ENCODE data around the gene ASMTL. TPM values are rescaled to one million over a fixed set of nuclear protein-coding genes. Genes with fewer than 3 reads are reported as not detected.
"Not testable (repeated sequence)": the region's sequence is repeated elsewhere in the genome, so short reads cannot be mapped to it uniquely, and the experiment has no call there.

Gene ASMTL, protein sequence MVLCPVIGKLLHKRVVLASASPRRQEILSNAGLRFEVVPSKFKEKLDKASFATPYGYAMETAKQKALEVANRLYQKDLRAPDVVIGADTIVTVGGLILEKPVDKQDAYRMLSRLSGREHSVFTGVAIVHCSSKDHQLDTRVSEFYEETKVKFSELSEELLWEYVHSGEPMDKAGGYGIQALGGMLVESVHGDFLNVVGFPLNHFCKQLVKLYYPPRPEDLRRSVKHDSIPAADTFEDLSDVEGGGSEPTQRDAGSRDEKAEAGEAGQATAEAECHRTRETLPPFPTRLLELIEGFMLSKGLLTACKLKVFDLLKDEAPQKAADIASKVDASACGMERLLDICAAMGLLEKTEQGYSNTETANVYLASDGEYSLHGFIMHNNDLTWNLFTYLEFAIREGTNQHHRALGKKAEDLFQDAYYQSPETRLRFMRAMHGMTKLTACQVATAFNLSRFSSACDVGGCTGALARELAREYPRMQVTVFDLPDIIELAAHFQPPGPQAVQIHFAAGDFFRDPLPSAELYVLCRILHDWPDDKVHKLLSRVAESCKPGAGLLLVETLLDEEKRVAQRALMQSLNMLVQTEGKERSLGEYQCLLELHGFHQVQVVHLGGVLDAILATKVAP
- 10 to 100 TPM; 35.1 to 51.5 (median 41.8) TPM for polyA plus RNA-seq (ENCODE audit: insufficient read length in 4 of 4)

DNA sequence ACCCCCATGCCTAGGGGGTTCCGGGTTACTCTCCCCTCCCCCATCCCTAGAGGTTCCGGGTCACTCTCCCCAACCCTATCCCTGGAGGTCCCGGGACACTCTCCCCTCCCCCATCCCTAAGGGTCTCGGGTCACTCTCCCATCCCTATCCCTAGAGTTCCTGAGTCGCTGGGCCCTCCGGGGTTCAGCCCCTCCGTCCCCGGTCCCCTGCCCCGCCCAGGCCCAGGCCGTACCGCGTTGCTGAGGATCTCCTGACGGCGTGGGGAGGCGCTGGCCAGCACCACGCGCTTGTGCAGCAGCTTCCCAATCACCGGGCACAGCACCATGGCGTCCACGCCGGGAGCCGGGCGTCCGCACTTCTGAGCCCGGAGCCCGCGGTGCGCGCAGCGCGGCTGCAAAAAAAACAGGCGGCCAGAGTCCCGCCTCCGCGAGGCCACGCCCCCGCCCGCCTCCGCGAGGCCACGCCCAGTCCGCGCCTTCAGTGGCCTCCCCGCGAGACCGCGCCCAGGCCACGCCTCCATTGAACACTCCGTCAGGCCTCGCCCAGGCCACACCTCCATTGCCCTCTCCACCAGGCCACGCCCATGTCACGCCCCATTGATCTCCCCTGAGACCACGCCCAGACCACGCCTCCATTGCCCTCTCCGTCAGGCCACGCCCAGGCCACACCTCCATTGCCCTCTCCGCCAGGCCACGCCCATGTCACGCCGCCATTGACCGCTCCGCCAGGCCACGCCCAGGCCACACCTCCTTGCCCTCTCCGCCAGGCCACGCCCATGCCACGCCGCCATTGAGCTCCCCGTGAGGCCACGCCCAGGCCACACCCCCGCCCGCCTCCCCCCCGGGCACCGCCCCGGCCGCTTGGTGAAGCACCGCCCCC, at the start of gene ASMTL:
Gene ASMTL (minus strand): TSS at position 394 of the 879 bp plus-strand sequence. CDS start 69 bp downstream, at position 325.
- peak; percentile 96 to 100 (median 97) for DNase-seq (ENCODE audit: low read depth in 4 of 4, low spot score in 3 of 4)

DNA sequence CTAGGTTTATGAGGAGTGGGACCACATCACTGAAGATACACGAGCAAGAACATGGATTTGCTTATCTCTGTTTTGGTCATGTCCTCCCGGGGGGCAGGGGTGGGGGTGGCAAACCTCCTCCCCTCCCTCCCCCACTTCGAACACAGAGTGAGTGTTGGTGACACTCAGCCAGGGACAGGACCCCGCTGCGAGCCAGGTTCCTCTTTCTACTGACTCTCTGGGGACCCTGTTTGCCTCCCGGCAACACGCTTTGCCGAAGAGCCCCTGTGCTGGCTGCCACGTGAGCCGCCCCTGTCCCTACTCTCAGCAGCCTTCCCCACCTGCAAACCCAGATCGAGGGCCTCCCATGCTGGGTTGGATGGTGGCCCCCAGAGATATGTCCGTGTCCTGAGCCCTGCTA, 49.5 kb upstream of the ASMTL start:
- DNase-seq (ENCODE audit: low read depth in 4 of 4, low spot score in 3 of 4): no peak

DNA sequence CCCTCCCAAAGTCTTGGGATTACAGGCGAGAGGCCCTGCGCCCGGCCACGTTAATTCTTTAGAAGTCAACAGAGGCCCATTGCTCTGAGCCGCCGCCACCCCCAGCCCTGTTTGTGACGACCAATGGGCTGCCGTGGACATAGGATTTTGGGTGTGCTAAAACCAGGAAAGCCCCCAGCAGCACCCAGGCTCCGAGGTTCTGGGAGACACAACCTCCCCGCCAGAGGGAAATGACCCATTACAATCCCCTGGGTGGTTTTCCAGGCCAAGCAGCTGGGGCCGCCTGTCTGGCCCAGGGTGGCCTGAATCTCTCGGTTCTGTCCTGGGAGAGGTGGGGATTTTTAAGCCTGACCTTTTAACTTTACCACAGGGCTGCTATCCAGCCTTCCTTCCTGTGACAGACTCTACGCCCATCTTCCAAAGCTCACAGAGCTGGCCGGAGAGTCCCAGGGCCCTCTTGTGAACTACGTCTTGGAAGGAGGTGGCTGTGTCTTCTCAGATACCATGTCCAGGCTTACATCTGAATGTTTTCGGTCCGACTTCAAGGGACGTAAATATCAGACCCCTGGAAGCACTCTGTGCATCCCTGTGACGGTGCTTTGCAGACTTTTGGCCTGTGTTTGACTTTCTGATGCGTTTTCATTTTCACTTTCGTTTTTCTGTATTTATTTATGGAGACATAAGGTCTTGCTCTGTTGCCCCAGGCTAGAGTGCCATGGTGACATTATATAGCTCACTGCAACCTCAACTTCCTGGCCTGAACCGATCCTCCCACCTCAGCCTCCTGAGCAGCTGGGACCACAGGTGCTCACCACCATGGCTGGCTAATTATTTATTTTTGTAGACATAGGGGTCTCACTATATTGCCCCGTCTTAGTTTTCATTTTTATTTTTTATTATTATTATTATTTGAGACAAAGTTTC, 48.3 kb upstream of the ASMTL start:
- DNase-seq (ENCODE audit: low read depth in 4 of 4, low spot score in 3 of 4): no peak

DNA sequence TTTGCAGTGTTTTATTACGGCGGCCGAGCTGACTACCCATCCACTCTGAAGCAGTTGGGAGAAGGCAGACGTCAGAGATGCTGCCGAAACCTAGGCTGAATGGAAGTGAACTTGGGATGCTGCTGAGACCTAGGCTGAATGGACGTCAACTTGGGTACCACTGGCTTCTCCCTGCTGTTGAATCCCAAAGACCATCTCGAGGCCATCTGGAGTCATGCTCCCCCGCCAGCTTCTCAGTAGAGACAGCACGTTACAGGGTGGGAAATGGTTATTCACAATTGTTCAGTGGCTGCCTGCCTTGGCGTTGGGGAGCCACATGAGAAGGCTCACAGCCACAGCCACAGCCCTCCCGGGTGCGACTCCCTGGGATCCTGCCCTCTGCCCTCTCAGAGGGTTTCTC, 43.4 kb upstream of the ASMTL start:
- DNase-seq (ENCODE audit: low read depth in 4 of 4, low spot score in 3 of 4): no peak

DNA sequence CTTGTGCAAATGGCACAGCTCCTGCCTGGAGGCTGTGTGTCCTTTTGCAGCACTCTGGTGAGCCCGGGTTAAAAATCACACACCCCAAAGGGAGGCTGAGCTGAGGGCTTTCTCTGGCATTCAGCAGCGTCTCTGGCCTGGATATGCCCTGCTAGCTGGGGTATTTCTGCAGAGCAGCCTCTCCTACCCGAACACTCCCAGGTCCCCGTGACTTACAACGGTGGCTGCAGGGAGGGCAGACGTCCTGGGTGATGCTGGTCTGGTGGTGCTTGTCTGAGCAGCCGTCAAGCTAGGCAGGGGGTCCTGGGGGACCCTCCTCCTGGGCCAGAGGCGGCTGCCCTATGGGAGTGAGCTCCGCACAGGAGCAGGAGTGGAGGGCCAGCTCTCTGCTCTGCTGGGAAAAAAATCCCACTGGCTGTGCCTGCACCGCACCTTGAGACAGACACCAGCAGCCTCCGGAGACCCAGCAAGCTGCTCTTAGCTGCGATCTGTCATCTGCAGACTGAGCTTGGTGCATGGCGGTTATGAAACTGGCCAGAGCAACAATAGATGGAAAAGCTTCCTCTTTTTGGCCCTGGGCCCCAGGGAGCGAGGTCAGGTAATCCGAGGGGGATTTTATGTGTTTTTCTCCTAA, 41.3 kb upstream of the ASMTL start:
- DNase-seq (ENCODE audit: low read depth in 4 of 4, low spot score in 3 of 4): no peak

DNA sequence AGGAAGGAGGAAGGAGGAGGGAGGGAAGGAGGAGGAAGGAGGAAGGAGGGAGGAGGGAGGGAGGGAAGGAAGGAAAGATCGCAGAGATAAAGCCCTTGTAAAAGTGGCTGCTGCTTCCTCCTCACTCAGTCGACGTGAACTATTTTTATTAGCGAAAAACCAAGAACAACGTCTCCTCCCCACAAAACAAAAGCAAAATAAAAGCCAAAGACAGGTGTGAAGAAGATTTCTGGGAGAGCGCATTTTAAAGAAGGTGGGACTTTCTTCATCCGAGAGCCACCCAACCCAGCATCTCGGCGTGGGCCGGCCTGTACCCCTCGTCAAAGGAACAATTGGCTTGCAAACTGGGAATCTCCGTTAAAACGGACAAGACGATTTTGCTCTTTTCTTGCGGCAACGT, 40.7 kb upstream of the ASMTL start:
- DNase-seq (ENCODE audit: low read depth in 4 of 4, low spot score in 3 of 4): no peak

DNA sequence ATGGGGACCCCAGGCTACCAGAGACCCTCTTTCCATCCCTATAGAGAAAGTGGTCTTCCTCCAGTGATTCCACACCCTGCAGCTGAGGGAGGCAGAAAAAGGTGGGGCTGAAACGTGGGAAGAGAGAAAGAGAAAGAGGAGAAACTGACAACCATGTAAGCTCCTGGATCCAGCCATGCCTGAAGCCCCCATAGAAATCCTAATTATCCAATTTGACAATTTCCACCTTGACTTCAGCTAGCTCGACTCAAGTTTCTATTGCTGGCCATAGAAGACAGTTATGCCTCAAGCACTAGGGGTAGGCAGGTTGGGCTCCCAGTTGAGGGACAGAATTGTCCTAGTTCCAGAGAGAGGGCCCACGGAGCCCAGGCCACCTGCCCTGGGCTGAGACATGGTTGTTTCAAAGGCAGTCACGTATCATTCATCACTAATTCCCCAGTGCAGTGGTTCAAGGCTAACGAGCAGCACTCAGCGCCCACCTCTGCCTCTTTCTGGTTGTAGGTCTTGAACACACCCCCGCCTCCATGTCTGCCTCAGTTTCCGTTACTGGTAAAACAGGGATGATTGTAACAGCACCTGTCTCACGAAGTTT, 39.8 kb upstream of the ASMTL start:
- no peak for DNase-seq (ENCODE audit: low read depth in 4 of 4, low spot score in 3 of 4)

DNA sequence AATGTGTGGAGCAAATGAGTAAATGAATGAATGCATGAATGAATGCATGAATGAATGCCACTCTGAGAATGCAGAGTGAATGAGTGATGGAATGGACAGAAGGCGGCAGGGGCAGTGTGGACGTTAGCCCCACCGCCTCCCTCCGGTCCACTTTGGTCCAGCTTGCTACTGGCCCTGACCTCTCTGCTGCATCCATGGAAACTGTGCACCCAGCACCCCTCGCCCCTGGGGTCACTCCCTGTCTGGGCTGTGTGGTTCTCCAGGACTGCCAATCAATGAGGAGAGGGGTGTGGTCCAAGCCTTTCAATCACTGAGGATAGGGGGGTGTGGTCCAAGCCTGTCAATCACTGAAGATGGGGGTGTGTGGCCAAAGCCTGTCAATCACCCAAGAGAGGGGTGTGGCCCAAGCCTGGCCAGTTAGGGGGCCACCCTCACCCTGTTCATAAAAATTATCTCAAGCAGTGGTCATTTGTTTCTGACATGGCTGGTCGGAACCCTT, 39.2 kb upstream of the ASMTL start:
- no peak for DNase-seq (ENCODE audit: low read depth in 4 of 4, low spot score in 3 of 4)

DNA sequence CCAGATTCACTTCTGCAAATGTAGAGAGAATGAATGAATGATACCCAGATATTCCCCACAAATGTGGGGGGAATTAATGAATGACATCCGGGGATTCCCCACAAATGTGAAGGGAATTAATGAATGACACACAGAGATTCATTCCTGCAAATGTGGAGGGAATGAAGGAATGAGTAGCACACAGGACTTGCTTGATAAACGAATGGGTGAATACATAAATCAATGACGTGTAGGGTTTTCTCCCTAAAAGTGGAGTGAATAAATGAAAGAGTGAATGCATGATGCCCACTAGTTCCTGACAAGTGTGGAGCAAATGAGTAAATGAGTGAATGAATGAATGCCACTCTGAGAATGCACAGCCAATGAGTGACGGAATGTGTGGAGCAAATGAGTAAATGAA, 38.5 kb upstream of the ASMTL start:
- not testable (repeated sequence) for DNase-seq (ENCODE audit: low read depth in 4 of 4, low spot score in 3 of 4)

DNA sequence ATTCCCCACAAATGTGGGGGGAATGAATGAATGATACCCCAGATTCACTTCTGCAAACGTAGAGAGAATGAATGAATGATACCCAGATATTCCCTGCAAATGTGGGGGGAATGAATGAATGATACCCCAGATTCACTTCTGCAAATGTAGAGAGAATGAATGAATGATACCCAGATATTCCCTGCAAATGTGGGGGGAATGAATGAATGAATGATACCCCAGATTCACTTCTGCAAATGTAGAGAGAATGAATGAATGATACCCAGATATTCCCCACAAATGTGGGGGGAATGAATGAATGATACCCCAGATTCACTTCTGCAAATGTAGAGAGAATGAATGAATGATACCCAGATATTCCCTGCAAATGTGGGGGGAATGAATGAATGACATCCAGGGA, 38.0 kb upstream of the ASMTL start:
- DNase-seq (ENCODE audit: low read depth in 4 of 4, low spot score in 3 of 4): not testable (repeated sequence)

DNA sequence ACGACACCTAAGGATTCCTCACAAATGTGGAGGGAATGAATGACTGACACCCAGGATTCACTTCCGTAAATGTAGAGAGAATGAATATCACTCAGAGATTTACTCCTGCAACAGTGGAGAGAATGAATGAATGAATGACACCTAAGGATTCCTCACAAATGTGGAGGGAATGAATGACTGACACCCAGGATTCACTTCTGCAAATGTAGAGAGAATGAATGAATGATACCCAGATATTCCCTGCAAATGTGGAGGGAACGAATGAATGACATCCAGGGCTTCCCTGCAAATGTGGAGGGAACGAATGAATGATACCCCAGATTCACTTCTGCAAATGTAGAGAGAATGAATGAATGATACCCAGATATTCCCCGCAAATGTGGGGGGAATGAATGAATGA, 36.6 kb upstream of the ASMTL start:
- not testable (repeated sequence) for DNase-seq (ENCODE audit: low read depth in 4 of 4, low spot score in 3 of 4)

DNA sequence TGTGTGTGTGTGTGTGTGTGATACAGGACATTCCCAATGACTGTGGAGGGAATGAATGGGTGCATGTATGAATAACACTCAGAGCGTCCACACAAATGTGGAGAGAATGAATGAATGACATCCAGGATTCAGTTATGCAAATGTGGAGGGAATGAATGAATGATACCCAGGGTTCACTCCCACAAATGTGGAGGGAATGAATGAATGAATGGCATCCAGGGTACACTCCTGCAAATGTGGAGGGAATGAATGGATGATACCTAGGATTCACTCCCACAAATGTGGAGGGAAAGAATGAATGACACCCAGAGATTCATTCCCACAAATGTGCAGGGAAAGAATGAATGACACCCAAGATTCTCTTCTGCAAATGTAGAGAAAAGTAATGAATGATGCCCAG, 36.0 kb upstream of the ASMTL start:
- no peak for DNase-seq (ENCODE audit: low read depth in 4 of 4, low spot score in 3 of 4)

DNA sequence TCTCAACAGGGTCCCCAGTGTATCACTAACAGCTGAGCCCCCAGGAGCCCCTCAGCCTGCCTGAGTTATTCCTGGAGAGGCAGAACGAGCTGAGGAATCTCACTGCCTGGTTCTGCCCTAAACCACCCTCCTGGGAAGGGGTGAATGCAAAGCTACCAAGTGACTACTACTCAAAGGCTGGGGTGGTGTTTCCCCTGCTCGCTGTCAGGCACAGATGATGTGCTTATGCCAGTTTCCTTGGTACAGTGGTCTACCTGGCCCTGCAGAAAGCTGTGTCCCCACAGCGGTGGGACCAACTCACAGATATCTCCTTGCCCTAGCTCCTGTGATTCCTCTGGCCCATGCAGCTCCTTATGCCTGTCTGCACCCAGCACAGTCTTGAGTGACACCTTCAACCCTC, 35.4 kb upstream of the ASMTL start:
- no peak for DNase-seq (ENCODE audit: low read depth in 4 of 4, low spot score in 3 of 4)

DNA sequence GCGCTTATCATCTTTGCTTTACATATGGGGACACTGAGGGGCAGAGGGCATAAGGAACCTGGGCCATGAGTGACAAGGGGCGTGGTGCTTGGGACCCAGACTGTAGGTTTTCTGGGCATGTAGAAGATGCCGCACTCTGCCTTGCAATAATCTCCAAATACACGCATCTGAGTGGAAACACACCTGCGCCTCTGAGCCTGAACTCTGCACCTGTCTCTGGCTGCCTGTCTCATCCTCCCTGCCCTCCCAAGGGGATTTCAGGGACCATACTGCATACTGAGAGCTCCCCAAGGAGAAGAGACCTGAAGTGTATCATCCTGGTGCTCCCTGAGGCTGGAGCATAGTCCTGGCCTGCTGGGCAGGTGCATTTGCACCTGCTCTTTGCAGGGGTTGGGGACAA, 34.7 kb upstream of the ASMTL start:
- DNase-seq (ENCODE audit: low read depth in 4 of 4, low spot score in 3 of 4): no peak

DNA sequence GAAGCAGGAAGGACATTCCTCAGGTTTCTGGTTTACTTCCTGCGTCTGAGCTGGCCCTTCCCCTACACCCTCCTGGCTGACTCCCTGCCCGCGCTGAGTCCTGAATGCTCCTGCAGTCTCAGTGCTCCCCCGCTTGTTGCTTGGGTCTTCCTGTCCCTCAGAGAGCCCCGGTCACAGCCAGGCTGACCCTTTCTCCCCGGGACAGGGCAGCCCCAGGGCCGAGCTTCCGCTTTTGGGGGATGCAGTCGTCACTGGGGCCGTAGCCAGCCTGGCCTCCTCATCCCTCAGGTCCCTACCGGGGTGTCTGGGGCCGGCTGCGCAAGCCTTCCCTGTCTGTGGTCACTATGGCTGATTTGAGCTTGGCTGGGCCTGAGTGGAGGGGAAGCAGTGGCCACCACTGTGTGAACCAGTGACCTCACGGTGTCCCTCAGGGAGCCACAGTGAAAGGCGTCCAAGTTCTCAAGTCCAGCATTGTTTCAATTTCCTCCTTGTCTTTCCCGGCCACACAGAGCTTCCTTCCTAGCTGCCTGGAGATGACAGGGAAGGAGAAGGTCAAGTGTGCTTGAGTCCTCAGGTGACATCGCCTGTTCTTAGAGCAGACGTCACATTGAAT, 34.1 kb upstream of the ASMTL start:
- DNase-seq (ENCODE audit: low read depth in 4 of 4, low spot score in 3 of 4): no peak

DNA sequence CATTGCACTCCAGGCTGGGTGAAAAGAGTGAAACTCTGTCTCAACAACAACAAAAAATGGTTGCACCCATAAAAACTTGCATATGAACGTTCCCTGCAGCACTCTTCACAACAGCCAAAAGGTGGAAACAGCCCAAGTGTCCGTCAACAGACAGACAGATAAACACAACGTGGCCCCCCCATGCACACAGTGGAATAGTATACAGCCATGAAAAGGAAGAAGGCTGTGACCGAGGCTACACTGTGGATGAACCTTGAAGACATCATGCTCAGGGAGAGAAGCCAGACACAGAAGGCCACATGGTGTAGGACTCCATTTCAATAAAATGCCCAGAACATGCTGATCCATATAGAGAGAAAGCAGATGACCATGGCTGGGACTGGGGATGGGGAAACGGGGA, 33.5 kb upstream of the ASMTL start:
- no peak for DNase-seq (ENCODE audit: low read depth in 4 of 4, low spot score in 3 of 4)

DNA sequence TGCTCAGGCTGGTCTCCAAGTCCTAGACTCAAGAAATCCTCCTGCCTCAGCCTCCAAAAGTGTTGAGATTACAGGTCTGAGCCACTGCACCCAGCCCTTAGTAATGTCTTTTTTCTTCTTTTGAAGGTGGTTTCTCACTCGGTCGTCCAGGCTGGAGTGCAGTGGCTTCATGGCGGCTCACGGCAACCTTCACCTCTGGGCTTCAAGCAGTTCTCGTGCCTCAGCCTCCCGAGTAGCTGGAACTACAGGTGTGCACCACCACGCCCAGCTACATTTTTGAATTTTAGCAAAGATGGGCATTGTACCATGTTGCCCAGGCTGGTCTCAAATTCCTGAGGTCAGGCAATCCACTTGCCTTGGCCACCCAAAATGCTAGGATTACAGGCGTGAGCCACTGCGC, 32.3 kb upstream of the ASMTL start:
- no peak for DNase-seq (ENCODE audit: low read depth in 4 of 4, low spot score in 3 of 4)

DNA sequence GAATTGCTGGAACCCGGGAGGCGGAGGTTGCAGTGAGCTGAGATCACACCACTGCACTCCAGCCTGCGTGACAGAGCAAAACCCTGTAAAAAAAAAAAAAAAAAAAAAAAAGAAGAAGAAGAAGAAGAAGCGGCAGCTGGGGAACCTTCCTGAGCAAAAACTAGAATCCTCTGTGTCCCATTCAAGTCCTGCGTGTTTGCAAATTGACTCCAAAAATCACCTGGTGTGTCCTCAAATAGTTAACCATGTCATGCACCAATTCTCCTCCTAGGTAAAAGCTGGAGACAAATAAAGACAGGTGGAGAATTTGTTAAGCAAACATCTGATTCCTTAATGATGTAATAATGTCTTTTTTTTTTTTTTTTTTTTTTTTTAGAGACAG, 31.9 kb upstream of the ASMTL start:
- DNase-seq (ENCODE audit: low read depth in 4 of 4, low spot score in 3 of 4): no peak
